Measurements from ENCODE around the gene B4GALNT4.

- TF ChIP-seq CTCF (IDR thresholded peaks at IDR 0.05) (no peak), PREB (CRISPR knock-in tag; IDR thresholded peaks at IDR 0.05; ENCODE audit: borderline replicate concordance) (no peak), ESRRA (CRISPR knock-in tag; IDR thresholded peaks at IDR 0.05; ENCODE audit: borderline replicate concordance) (no peak), SP1 (CRISPR knock-in tag; conservative IDR thresholded peaks at IDR 0.05) (no peak), ATF3 (CRISPR knock-in tag; conservative IDR thresholded peaks at IDR 0.05) (no peak), TEAD1 (CRISPR knock-in tag; IDR thresholded peaks at IDR 0.05) (no peak), PRDM15 (CRISPR knock-in tag; IDR thresholded peaks at IDR 0.05) (no peak), USF2 (CRISPR knock-in tag; IDR thresholded peaks at IDR 0.05) (no peak), SMAD4 (CRISPR knock-in tag; IDR thresholded peaks at IDR 0.05) (no peak), NFYB (CRISPR knock-in tag; conservative IDR thresholded peaks at IDR 0.05; ENCODE audit: low read depth) (no peak), TCF7 (CRISPR knock-in tag; IDR thresholded peaks at IDR 0.05; ENCODE audit: low read depth) (no peak), AFF4 (CRISPR knock-in tag; IDR thresholded peaks at IDR 0.05; ENCODE audit: borderline replicate concordance) (no peak)
Measured at GRCh38 chr11:395866-396265, 26.6 kb downstream of the B4GALNT4 start.

All from WTC11 (cell line).